GM13976 (cell line): ENCODE measurements around the gene STEAP2.

Experiments
- DNase-seq: peaks from one replicate; pipeline ENCODE4 v3.0.0; 2012; ENCODE audit warnings: low spot score
- CTCF ChIP-seq: IDR thresholded peaks from 2 replicates; pipeline ENCODE4 v1.5.1; 2012; ENCODE audit warnings: borderline replicate concordance, mild to moderate bottlenecking; ENCODE audit not compliant: insufficient read depth; ENCODE audit errors: extremely low read depth, missing control alignments, control extremely low read depth
- in situ Hi-C: fragments of 300-500 bp; cut with MboI; formaldehyde crosslinking; loops from one replicate; pipeline ENCODE4 v1.12.0; 2022; ENCODE audit warnings: low sequenced_read_pairs, mixed read lengths, inconsistent platforms; ENCODE audit not compliant: unreplicated experiment

STEAP2 gene

GRCh38 chr7:90229682-90230081 is 18.1 kb downstream of the STEAP2 start:
- no peak for DNase-seq
- TF ChIP-seq CTCF: no peak
- in situ Hi-C loops: no loop called here

DNA sequence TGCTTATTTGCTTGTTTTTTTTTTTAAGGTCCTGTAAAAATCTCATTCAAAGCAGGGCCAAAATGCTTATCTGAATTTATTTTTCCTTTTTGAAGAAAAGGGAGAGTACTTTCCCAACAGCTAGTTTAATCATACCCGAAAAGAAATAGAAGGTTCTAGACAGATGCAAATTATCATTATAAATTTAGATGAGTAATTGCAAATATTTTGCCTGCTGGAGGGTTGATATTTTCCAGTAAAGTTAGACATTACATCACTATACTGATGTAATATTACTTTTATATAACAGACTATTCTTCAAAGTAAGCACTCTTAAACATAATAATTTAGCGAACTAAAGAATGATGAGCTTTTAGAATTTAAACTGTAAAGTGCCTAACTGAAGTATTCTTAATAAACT is 19.3 kb downstream of the STEAP2 start:
- no peak for TF ChIP-seq CTCF
- in situ Hi-C loops: no loop called here
- no peak for DNase-seq

DNA sequence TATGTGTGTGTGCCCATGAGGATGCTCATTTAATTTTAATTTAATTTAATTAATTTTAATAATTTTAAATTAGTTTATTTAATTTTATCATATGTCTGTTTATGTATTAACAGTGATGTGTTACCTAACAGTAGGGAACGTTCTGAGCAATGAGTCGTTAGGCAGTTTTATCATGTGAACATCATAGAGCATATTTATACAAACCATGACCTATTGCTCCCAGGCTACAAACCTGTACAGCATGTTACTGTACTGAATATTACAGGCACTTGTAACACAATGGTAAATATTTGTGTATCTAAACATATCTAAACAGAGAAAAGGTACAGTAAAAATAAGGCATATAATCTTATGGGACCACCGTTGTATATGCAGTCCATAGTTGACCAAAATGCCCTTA is 19.8 kb downstream of the STEAP2 start:
- in situ Hi-C loops: no loop called here
- no peak for DNase-seq
- TF ChIP-seq CTCF: no peak

GRCh38 chr7:90232430-90232829 is 20.9 kb downstream of the STEAP2 start:
- no peak for DNase-seq
- in situ Hi-C loops: no loop called here
- TF ChIP-seq CTCF: no peak

DNA sequence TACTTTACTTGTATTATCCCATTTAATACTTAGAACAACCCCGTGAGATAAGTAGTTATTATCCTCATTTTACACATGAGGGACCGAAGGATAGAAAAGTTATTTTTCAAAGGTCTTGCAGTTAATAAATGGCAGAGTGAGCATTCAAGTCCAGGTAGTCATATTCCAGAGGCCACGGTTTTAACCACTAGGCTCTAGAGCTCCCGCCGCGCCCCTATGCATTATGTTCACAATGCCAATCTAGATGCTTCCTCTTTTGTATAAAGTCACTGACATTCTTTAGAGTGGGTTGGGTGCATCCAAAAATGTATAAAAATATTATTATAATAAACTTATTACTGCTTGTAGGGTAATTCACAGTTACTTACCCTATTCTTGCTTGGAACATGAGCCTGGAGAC is 22.0 kb downstream of the STEAP2 start:
- in situ Hi-C loops: no loop called here
- no peak for DNase-seq
- no peak for TF ChIP-seq CTCF

- in situ Hi-C loops: no loop called here
- DNase-seq: no peak
These were observed 25.3 kb downstream of the STEAP2 start for GRCh38 chr7:90236721-90237289.

More at GRCh38 chr7:90236721-90237289, 25.3 kb downstream of the STEAP2 start:
- TF ChIP-seq CTCF: no peak
